ENCODE results near the gene ANO6. TPM values are rescaled to one million over a fixed set of nuclear protein-coding genes. Genes with fewer than 3 reads are reported as not detected.

The ANO6 gene
- total RNA-seq, 1 donor from 2014 or later: 46.2 TPM

GRCh38 chr12:45458854-45459807 is 243.2 kb downstream of the ANO6 start:
- peak overlapping the region; percentile 65 for H3K27ac ChIP-seq (replicated peaks)
- no peaks in the 10 kb centered on the region for H3K9me3 ChIP-seq (replicated peaks)
- no peak for DNase-seq
- no peak for TF ChIP-seq CTCF (IDR thresholded peaks at IDR 0.05; ENCODE audit: borderline replicate concordance)
- no peak overlapping the region for H3K4me3 ChIP-seq
- intact Hi-C loops (cut with micrococcal nuclease): no loop called here
- H3K27me3 ChIP-seq (ENCODE audit: low read depth): no peaks in the 10 kb centered on the region
- peaks cover 6% of the 10 kb centered on the region for H3K4me1 ChIP-seq
- no peaks in the 10 kb centered on the region for H3K36me3 ChIP-seq

DNA sequence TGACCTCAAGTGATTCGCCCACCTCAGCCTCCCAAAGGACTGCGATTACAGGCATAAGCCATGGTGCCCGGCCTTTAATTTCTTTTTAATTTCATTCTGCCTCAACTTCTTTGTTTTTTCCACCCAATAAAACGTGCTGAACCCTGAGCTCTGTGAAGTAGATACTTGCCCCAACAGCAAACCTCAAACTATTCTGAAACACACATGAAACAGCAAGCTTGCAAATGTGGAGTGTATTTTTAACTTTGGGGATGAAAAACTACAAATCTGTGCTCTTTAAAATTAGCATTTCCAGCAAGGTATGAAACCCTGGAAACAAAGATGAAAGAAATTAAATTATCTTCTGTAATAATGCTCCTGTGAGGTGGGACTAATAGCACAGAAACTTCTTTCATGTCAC is 246.6 kb downstream of the ANO6 start:
- Histone ChIP-seq H3K27ac (replicated peaks) (no peak overlapping the region), H3K27me3 (ENCODE audit: low read depth) (no peaks in the 10 kb centered on the region), H3K9me3 (replicated peaks) (no peaks in the 10 kb centered on the region), H3K4me1 (peaks cover 6% of the 10 kb centered on the region), H3K36me3 (no peaks in the 10 kb centered on the region), H3K4me3 (no peak overlapping the region)
- DNase-seq: no peak
- intact Hi-C loops (cut with micrococcal nuclease): no loop called here
- no peak for TF ChIP-seq CTCF (IDR thresholded peaks at IDR 0.05; ENCODE audit: borderline replicate concordance)

- H3K27me3 ChIP-seq (ENCODE audit: low read depth): no peaks in the 10 kb centered on the region
- intact Hi-C loops (cut with micrococcal nuclease): no loop called here
- no peak for DNase-seq
- no peak overlapping the region for H3K4me3 ChIP-seq
- no peaks in the 10 kb centered on the region for H3K36me3 ChIP-seq
- no peaks in the 10 kb centered on the region for H3K9me3 ChIP-seq (replicated peaks)
- peak; percentile 25 for TF ChIP-seq CTCF (IDR thresholded peaks at IDR 0.05; ENCODE audit: borderline replicate concordance)
- no peak overlapping the region for H3K27ac ChIP-seq (replicated peaks)
- H3K4me1 ChIP-seq: no peaks in the 10 kb centered on the region
Observed at GRCh38 chr12:45464699-45465098, 248.8 kb downstream of the ANO6 start.

DNA sequence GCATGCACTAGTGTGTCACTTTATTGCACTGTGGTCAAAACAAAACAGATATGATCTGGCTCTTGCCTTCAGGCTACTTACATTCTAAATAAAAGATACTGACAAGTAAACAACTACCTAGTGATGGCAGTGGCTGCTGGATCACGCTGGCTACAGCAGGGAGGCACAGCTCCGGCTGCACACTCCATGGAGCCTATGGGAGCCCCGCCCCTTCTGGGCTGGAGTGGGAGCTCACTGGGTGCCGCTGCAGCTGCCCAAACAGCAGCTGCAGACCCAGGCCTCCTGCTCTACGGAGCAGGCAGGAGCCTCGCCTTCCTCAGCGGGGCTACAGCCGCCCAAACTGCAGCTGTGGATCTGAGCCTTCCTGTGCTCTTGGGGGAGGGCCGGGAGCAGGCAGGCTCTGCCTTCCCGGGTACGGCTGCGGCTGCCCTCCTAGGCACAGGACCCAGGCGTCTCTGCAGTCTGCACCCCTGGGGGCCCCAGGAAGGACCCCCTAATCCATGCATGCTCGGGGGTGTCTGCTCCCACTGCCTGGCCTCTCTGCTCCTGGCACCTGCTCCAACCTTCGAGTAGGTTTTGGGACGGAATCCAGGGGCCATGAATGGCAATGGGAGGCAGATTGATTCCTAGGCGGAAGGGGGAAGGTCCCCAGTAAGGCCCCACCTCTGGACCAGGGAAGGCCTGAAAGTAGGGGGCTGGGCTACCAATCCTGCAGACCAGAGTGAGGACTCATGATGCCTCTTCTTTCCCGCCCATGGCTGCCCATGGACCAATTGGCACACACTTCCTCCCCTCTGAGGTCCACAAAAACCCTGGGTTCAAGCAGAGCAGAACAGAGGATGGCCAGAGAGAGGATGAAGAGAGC is 253.1 kb downstream of the ANO6 start:
- intact Hi-C loops (cut with micrococcal nuclease): no loop called here
- H3K27me3 ChIP-seq (ENCODE audit: low read depth): no peaks in the 10 kb centered on the region
- no peak overlapping the region for H3K27ac ChIP-seq (replicated peaks)
- no peak overlapping the region for H3K4me3 ChIP-seq
- H3K36me3 ChIP-seq: no peaks in the 10 kb centered on the region
- no peak for TF ChIP-seq CTCF (IDR thresholded peaks at IDR 0.05; ENCODE audit: borderline replicate concordance)
- H3K4me1 ChIP-seq: no peaks in the 10 kb centered on the region
- DNase-seq: no peak
- H3K9me3 ChIP-seq (replicated peaks): no peaks in the 10 kb centered on the region

- Histone ChIP-seq H3K36me3 (no peaks in the 10 kb centered on the region), H3K27me3 (ENCODE audit: low read depth) (no peaks in the 10 kb centered on the region), H3K27ac (replicated peaks) (no peak overlapping the region), H3K4me3 (no peak overlapping the region), H3K4me1 (no peaks in the 10 kb centered on the region), H3K9me3 (replicated peaks) (no peaks in the 10 kb centered on the region)
- no peak for TF ChIP-seq CTCF (IDR thresholded peaks at IDR 0.05; ENCODE audit: borderline replicate concordance)
- intact Hi-C loops (cut with micrococcal nuclease): no loop called here
- DNase-seq: no peak
Observed at GRCh38 chr12:45469902-45470301, 254.0 kb downstream of the ANO6 start.

Measured in left ventricle myocardium inferior (tissue), 1 donor.